HEK293 (cell line): ENCODE measurements around the gene LBHD2.
A peak's percentile ranks its signal among the peaks of the same experiment; 100 is the strongest.

Source experiments
- CTCF ChIA-PET: fragments of 350-600 bp; formaldehyde crosslinking; extraction: SDS; loops from one replicate; lab custom pipeline; 2021; ENCODE audit warnings: antibody characterized with exemption; lab: Yijun Ruan, JAX
- POLR2A ChIA-PET: fragments of 300-600 bp; formaldehyde crosslinking; extraction: SDS; loops from one replicate; lab custom pipeline; 2020; ENCODE audit warnings: antibody characterized with exemption, inconsistent platforms; lab: Yijun Ruan, JAX
- H3K27ac ChIP-seq: fragments of 200-500 bp; sonication (Bioruptor generic); 2 replicates; pipeline ENCODE4 v1.5.1; 2014; ENCODE audit warnings: low read depth, low read length, control low read depth, inconsistent platforms; ENCODE audit errors: extremely low read depth
- H3K36me3 ChIP-seq, 2 experiments: fragments of 200-500 bp in 1 of 2; sonication (Bioruptor generic) in 1 of 2; 1 replicate in 1 of 2; 2 replicates in 1 of 2; pipeline ENCODE4 v1.5.1; 2014 to 2017; ENCODE audit warnings: inconsistent platforms in 2 of 2, low read length in 2 of 2; ENCODE audit not compliant: control insufficient read depth in 2 of 2, insufficient read depth in 1 of 2
- H3K4me1 ChIP-seq: fragments of 200-500 bp; sonication (Bioruptor generic); 2 replicates; pipeline ENCODE4 v1.5.1; 2014; ENCODE audit warnings: mild to moderate bottlenecking, low read length, inconsistent platforms; ENCODE audit not compliant: control insufficient read depth, insufficient read depth
- H3K4me3 ChIP-seq: 2 replicates; pipeline ENCODE4 v1.5.1; 2011; ENCODE audit warnings: low read depth, mild to moderate bottlenecking, control low read depth, low read length, moderate library complexity
- H3K9me3 ChIP-seq: fragments of 200-500 bp; sonication (Bioruptor generic); 2 replicates; pipeline ENCODE4 v1.5.1; 2014; ENCODE audit warnings: low read depth, low read length, inconsistent platforms; ENCODE audit not compliant: control insufficient read depth, insufficient read depth
- BCL11A ChIP-seq: fragments of 450-650 bp; formaldehyde crosslinking; IDR thresholded peaks from 2 replicates; pipeline ENCODE4 v1.5.1; 2016; ENCODE audit warnings: low read depth, missing biosample characterization, missing genetic modification characterization
- MEIS1 ChIP-seq: sonication (generic); formaldehyde crosslinking; IDR thresholded peaks from 2 replicates; pipeline ENCODE4 v1.8.1; 2022; ENCODE audit warnings: missing genetic modification reagents, mild to moderate bottlenecking, borderline replicate concordance
- OVOL3 ChIP-seq: fragments of 450-650 bp; formaldehyde crosslinking; IDR thresholded peaks from 2 replicates; pipeline ENCODE4 v1.5.1; 2016; ENCODE audit warnings: missing biosample characterization, missing genetic modification characterization
- SCRT1 ChIP-seq: fragments of 450-650 bp; formaldehyde crosslinking; IDR thresholded peaks from 2 replicates; pipeline ENCODE4 v1.5.1; 2016; ENCODE audit warnings: missing biosample characterization, missing genetic modification characterization, borderline replicate concordance
- SCRT2 ChIP-seq: fragments of 450-650 bp; formaldehyde crosslinking; IDR thresholded peaks from 2 replicates; pipeline ENCODE4 v1.5.1; 2016; ENCODE audit warnings: missing biosample characterization, missing genetic modification characterization
- TRIM28 ChIP-seq: IDR thresholded peaks from 2 replicates; pipeline ENCODE4 v1.6.1; 2011; ENCODE audit warnings: low read length, control low read depth, borderline replicate concordance
- ZBTB26 ChIP-seq: fragments of 450-650 bp; formaldehyde crosslinking; optimal IDR thresholded peaks from 2 replicates; pipeline ENCODE3; 2016; ENCODE audit warnings: missing biosample characterization, mild to moderate bottlenecking, missing genetic modification characterization
- ZFHX2 ChIP-seq: fragments of 450-650 bp; formaldehyde crosslinking; conservative IDR thresholded peaks from 2 replicates; pipeline ENCODE4 v1.5.1; 2016; ENCODE audit warnings: missing biosample characterization, missing genetic modification characterization
- ZNF112 ChIP-seq: fragments of 450-650 bp; formaldehyde crosslinking; IDR thresholded peaks from 2 replicates; pipeline ENCODE4 v1.5.0; 2017; ENCODE audit warnings: missing biosample characterization, missing genetic modification characterization
- ZNF2 ChIP-seq: fragments of 450-650 bp; formaldehyde crosslinking; IDR thresholded peaks from 2 replicates; pipeline ENCODE4 v1.5.1; 2016; ENCODE audit warnings: missing biosample characterization, missing genetic modification characterization
- ZNF214 ChIP-seq: fragments of 450-650 bp; formaldehyde crosslinking; IDR thresholded peaks from 2 replicates; pipeline ENCODE4 v1.5.1; 2017; ENCODE audit warnings: missing biosample characterization, mild to moderate bottlenecking, missing genetic modification characterization, borderline replicate concordance
- ZNF394 ChIP-seq: fragments of 450-650 bp; formaldehyde crosslinking; IDR thresholded peaks from 2 replicates; pipeline ENCODE4 v1.5.1; 2016; ENCODE audit warnings: missing biosample characterization, missing genetic modification characterization, mild to moderate bottlenecking, moderate library complexity, borderline replicate concordance
- ZNF426 ChIP-seq: fragments of 450-650 bp; formaldehyde crosslinking; IDR thresholded peaks from 2 replicates; pipeline ENCODE4 v1.5.1; 2017; ENCODE audit warnings: missing biosample characterization, missing genetic modification characterization, mild to moderate bottlenecking, inconsistent platforms, moderate library complexity
- ZNF701 ChIP-seq: fragments of 450-650 bp; formaldehyde crosslinking; IDR thresholded peaks from 2 replicates; pipeline ENCODE4 v1.5.1; 2016; ENCODE audit warnings: missing biosample characterization, missing genetic modification characterization

LBHD2 gene

DNA sequence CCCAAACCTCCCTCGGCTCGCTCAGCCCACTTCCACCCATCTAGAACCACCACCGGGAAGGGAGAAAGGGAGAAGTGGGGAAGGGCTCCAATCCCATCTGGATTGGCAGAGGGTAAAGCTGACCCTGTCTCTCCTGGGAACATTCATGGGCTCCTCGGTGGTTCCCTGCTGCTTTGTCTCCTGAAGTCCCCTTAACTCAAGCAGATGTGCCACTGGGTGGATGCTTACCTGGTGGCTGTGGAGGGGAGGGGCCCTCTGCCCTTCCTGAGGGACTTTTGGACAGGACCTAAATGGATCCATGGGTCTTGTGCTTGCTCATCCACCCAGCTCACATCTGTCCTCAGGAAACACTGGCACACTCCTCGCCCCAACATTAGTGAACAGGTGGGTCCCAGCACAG lies 24.5 kb upstream of the LBHD2 start (continued):
- no peak for TF ChIP-seq ZBTB26
- TF ChIP-seq BCL11A = no peak
- no peak for TF ChIP-seq OVOL3 (tag by site-specific recombination)
- no peak for TF ChIP-seq ZNF394 (tag by site-specific recombination)

DNA sequence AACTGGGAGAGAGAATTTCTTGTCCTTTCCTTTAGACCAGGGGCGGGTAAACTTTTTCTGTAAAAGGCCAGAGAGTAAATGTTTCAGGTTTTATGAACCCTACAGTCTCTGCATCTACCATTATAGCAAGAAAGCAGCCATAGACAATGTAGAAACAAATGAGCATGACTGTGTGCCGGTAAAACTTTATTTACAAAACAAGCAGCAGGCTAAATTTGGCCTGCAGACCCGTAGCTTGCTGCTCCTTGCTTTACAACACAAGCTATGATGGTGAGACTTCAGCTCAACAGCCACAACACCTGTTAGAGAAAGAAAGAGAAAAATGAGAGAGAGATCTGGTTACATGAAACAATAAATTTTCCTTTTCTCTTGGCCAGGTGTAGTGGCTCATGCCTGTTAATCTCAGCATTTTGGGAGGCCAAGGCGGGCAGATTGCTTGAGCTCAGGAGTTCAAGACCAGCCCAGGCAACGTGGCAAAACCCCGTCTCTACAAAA lies 22.5 kb upstream of the LBHD2 start:
- Histone ChIP-seq H3K9me3 (no peaks in the 10 kb centered on the region), H3K4me1 (no peaks in the 10 kb centered on the region), H3K36me3 (no peaks in the 10 kb centered on the region), H3K27ac (no peak overlapping the region), H3K4me3 (no peak overlapping the region)
- CTCF ChIA-PET = interaction anchor here (0.7 kb wide), 1 partner anchor 14 kb away, joined by 3 read pairs; no protein-coding TSS in a partner anchor
- POLR2A ChIA-PET = no interaction called here
- TF ChIP-seq SCRT2 (0 out of 2 replicates have a peak, but pooled peaks have one; percentile 15), SCRT1 (peak; percentile 95), ZFHX2 (tag by site-specific recombination) (no peak)

GRCh38 chr14:103064436-103064835 lies 19.6 kb upstream of the LBHD2 start:
- H3K36me3 ChIP-seq = no peaks in the 10 kb centered on the region
- POLR2A ChIA-PET = no interaction called here
- no peak overlapping the region for H3K27ac ChIP-seq
- no peaks in the 10 kb centered on the region for H3K9me3 ChIP-seq
- CTCF ChIA-PET = no interaction called here
- TF ChIP-seq ZNF701 (tag by site-specific recombination) (no peak), ZNF426 (tag by site-specific recombination) (peak; percentile 20)
- TF ChIP-seq, all 188 proteins: peak for 1
- Histone ChIP-seq H3K4me3 (no peak overlapping the region), H3K4me1 (peaks cover 6% of the 10 kb centered on the region; the same call in 1 of the 2 replicates)

- H3K4me3 ChIP-seq = no peak overlapping the region
- no peak for TF ChIP-seq TRIM28
- TF ChIP-seq, all 188 proteins: peak for 0
- H3K27ac ChIP-seq = no peak overlapping the region
- CTCF ChIA-PET = no interaction called here
- POLR2A ChIA-PET = no interaction called here
- peaks cover 6% of the 10 kb centered on the region; the same call in 1 of the 2 replicates for H3K4me1 ChIP-seq
- no peaks in the 10 kb centered on the region for H3K36me3 ChIP-seq
- no peaks in the 10 kb centered on the region for H3K9me3 ChIP-seq
Observed at GRCh38 chr14:103064978-103065377, 19.0 kb upstream of the LBHD2 start.

- no peak for TF ChIP-seq ZNF2
- TF ChIP-seq MEIS1 (CRISPR knock-in tag) = no peak
- TF ChIP-seq ZNF214 (tag by site-specific recombination) = no peak
- no peak for TF ChIP-seq ZNF112 (tag by site-specific recombination)
- no peak for TF ChIP-seq SCRT2
- ChIA-PET CTCF (interaction anchor here (0.6 kb wide), 1 partner anchor 302 kb away, joined by 3 read pairs; no protein-coding TSS in a partner anchor), POLR2A (no interaction called here)
- H3K4me1 ChIP-seq = peaks cover 6% of the 10 kb centered on the region; the same call in 1 of the 2 replicates
- H3K9me3 ChIP-seq = no peaks in the 10 kb centered on the region
- H3K36me3 ChIP-seq = no peaks in the 10 kb centered on the region
- H3K4me3 ChIP-seq = no peak overlapping the region
- H3K27ac ChIP-seq = no peak overlapping the region
Observed at GRCh38 chr14:103065861-103066260, 18.1 kb upstream of the LBHD2 start.
